ENCODE measurements around the gene PHF24.
"Not testable (repeated sequence)": the region's sequence is repeated elsewhere in the genome, so short reads cannot be mapped to it uniquely, and the experiment has no call there.

PHF24 gene

GRCh38 chr9:34998266-34998665, 40.2 kb downstream of the PHF24 start:
- DNase-seq = no peak

GRCh38 chr9:34999576-34999975, 41.5 kb downstream of the PHF24 start:
- no peak for DNase-seq

- no peak for DNase-seq
These were observed 42.6 kb downstream of the PHF24 start for GRCh38 chr9:35000535-35001284.

GRCh38 chr9:35001285-35001677, 43.2 kb downstream of the PHF24 start:
- DNase-seq = no peak

GRCh38 chr9:35001803-35002502, 43.9 kb downstream of the PHF24 start:
- no peak for DNase-seq

- no peak for DNase-seq
These were observed 44.5 kb downstream of the PHF24 start for GRCh38 chr9:35002623-35003022.

GRCh38 chr9:35004299-35004698, 46.2 kb downstream of the PHF24 start:
- DNase-seq = not testable (repeated sequence)

GRCh38 chr9:35010351-35010958, 52.4 kb downstream of the PHF24 start:
- DNase-seq = no peak

GRCh38 chr9:35014517-35014916, 56.4 kb downstream of the PHF24 start:
- no peak for DNase-seq

GRCh38 chr9:35023443-35023842, 65.4 kb downstream of the PHF24 start:
- not testable (repeated sequence) for DNase-seq

GRCh38 chr9:35026671-35027070, 68.6 kb downstream of the PHF24 start:
- no peak for DNase-seq

GRCh38 chr9:35027374-35027773, 69.3 kb downstream of the PHF24 start:
- no peak for DNase-seq

- no peak for DNase-seq
These were observed 69.8 kb downstream of the PHF24 start for GRCh38 chr9:35027860-35028259.

- DNase-seq = no peak
These were observed 70.3 kb downstream of the PHF24 start for GRCh38 chr9:35028341-35028740.

GRCh38 chr9:35029241-35029640, 71.2 kb downstream of the PHF24 start:
- no peak for DNase-seq

GRCh38 chr9:35029852-35030251, 71.8 kb downstream of the PHF24 start:
- DNase-seq = no peak

Data from NCI-H1048 (cell line).